Measurements from ENCODE around the gene DNAH8. TPM values are rescaled to one million over a fixed set of nuclear protein-coding genes. Genes with fewer than 3 reads are reported as not detected.

Gene DNAH8
- total RNA-seq, 1 donor from 2014 or later = 0.05 TPM

- DNase-seq (ENCODE audit: low read depth, low spot score) = no peak
- TF ChIP-seq, protein P1, sequence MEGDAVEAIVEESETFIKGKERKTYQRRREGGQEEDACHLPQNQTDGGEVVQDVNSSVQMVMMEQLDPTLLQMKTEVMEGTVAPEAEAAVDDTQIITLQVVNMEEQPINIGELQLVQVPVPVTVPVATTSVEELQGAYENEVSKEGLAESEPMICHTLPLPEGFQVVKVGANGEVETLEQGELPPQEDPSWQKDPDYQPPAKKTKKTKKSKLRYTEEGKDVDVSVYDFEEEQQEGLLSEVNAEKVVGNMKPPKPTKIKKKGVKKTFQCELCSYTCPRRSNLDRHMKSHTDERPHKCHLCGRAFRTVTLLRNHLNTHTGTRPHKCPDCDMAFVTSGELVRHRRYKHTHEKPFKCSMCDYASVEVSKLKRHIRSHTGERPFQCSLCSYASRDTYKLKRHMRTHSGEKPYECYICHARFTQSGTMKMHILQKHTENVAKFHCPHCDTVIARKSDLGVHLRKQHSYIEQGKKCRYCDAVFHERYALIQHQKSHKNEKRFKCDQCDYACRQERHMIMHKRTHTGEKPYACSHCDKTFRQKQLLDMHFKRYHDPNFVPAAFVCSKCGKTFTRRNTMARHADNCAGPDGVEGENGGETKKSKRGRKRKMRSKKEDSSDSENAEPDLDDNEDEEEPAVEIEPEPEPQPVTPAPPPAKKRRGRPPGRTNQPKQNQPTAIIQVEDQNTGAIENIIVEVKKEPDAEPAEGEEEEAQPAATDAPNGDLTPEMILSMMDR (conservative IDR thresholded peaks at IDR 0.05) = no peak
- Mint-ChIP-seq H3K4me1 (no peaks in the 10 kb centered on the region), H3K4me3 (no peak overlapping the region), H3K9me3 (no peaks in the 10 kb centered on the region), H3K27ac (ENCODE audit: unreplicated experiment) (no peak overlapping the region), H3K36me3 (ENCODE audit: low read depth) (no peaks in the 10 kb centered on the region), H3K27me3 (ENCODE audit: low read depth) (peaks cover 19% of the 10 kb centered on the region)
These were observed 272.4 kb downstream of the DNAH8 start for GRCh38 chr6:38987503-38987902.

GRCh38 chr6:38988736-38989449, 273.8 kb downstream of the DNAH8 start:
- Mint-ChIP-seq H3K27ac (ENCODE audit: unreplicated experiment) (no peak overlapping the region), H3K9me3 (no peaks in the 10 kb centered on the region), H3K27me3 (ENCODE audit: low read depth) (peaks cover 26% of the 10 kb centered on the region), H3K36me3 (ENCODE audit: low read depth) (no peaks in the 10 kb centered on the region), H3K4me3 (no peak overlapping the region), H3K4me1 (no peaks in the 10 kb centered on the region)
- no peak for DNase-seq (ENCODE audit: low read depth, low spot score)
- TF ChIP-seq, protein P1 (conservative IDR thresholded peaks at IDR 0.05) = no peak

DNA sequence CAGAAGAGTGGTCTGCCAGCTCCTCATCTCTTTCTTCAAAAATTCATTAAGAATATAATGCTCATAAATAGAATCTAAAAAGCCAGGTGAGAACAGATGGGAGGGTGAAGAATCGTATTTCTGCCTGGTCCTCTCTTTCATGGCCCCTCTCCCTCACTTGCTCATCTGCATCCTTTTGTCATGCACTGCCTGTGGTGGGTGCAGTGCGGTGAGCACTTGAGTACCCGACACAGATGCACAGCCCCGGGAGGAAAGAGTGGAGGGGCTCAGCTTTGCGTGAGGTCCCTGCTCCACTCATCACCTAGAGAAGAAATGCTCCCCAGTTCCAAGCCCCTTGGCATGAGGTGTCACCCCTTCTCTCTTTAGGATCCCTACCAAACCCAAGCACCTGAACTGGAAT, 275.4 kb downstream of the DNAH8 start:
- Mint-ChIP-seq H3K27ac (ENCODE audit: unreplicated experiment) (no peak overlapping the region), H3K36me3 (ENCODE audit: low read depth) (no peaks in the 10 kb centered on the region), H3K4me1 (no peaks in the 10 kb centered on the region), H3K4me3 (no peak overlapping the region), H3K9me3 (no peaks in the 10 kb centered on the region), H3K27me3 (ENCODE audit: low read depth) (peaks cover 34% of the 10 kb centered on the region)
- TF ChIP-seq, protein P1 (conservative IDR thresholded peaks at IDR 0.05) = no peak
- DNase-seq (ENCODE audit: low read depth, low spot score) = no peak

DNA sequence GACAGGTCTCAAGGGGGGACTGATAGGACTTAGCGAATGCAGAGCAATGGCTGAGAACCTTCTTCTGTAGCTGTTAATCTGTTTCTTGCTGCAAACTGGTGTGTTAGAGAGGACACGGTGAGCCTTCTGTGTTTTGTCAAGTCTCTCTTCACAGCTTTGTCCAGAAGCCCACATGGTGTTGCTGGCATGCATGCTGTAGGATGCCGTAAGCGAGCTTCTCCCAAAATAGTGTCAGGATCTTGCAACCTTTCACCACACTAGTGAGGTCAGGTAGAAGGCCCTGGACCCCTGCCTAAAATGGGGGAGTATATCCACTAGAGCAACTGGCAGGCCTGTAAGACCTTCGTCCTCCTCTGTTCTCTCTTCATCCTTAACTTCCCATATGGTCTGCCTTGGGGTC, 281.6 kb downstream of the DNAH8 start:
- no peaks in the 10 kb centered on the region for H3K4me1 Mint-ChIP-seq
- no peaks in the 10 kb centered on the region for H3K9me3 Mint-ChIP-seq
- peaks cover 84% of the 10 kb centered on the region for H3K27me3 Mint-ChIP-seq (ENCODE audit: low read depth)
- H3K36me3 Mint-ChIP-seq (ENCODE audit: low read depth) = no peaks in the 10 kb centered on the region
- DNase-seq (ENCODE audit: low read depth, low spot score) = no peak
- no peak overlapping the region for H3K4me3 Mint-ChIP-seq
- TF ChIP-seq, protein P1 (conservative IDR thresholded peaks at IDR 0.05) = no peak
- H3K27ac Mint-ChIP-seq (ENCODE audit: unreplicated experiment) = no peak overlapping the region

DNA sequence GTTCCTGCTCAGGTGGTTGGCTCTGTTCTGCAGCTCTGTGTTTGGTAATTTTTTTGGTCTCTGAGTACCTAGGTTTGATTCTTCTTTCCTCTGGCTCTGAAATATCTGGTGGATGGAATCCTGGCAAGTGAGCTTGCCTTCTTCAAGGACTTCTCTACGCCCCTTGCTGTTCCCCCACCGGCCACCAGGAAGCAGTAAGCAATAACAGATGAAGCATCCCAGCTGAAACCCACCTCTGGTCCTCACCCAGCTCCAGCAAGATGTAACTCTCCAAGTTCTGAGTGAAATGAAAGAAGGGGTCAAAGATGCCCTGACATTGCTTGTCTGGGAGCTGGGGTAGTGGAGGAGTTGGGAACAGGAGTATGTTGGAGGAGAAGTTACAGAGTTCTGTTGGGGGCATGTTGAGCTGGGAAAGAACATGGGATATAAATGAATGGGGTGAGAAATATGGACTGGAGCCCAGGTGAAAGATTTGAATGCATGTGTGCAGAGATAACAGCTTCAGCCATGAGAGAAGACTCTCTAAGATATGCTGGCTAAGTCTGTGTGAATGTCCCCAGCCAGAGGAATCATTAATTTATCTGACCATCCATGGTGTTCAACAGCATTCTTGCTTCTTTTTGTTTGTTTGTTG, 282.1 kb downstream of the DNAH8 start:
- no peak overlapping the region for H3K4me3 Mint-ChIP-seq
- H3K36me3 Mint-ChIP-seq (ENCODE audit: low read depth) = no peaks in the 10 kb centered on the region
- TF ChIP-seq, protein P1 (conservative IDR thresholded peaks at IDR 0.05) = peak; percentile 67
- H3K9me3 Mint-ChIP-seq = no peaks in the 10 kb centered on the region
- no peak overlapping the region for H3K27ac Mint-ChIP-seq (ENCODE audit: unreplicated experiment)
- H3K4me1 Mint-ChIP-seq = no peaks in the 10 kb centered on the region
- peak; percentile 36 for DNase-seq (ENCODE audit: low read depth, low spot score)
- peaks cover 87% of the 10 kb centered on the region for H3K27me3 Mint-ChIP-seq (ENCODE audit: low read depth)
